WERI-Rb-1 (cell line): ENCODE measurements around the gene TRMT61A.
A peak's percentile ranks its signal among the peaks of the same experiment; 100 is the strongest.

Experiments
- DNase-seq: peaks from one replicate; pipeline ENCODE4 v3.0.0-alpha.2; 2020
- H3K27ac ChIP-seq: fragments of 250-450 bp; sonication (Bioruptor Pico); 2 replicates; pipeline ENCODE4 v1.5.1; 2020; ENCODE audit warnings: mild to moderate bottlenecking, moderate library complexity
- H3K27me3 ChIP-seq: fragments of 250-450 bp; sonication (Bioruptor Pico); 2 replicates; pipeline ENCODE4 v1.5.1; 2021; ENCODE audit warnings: mild to moderate bottlenecking, low read depth, moderate library complexity; ENCODE audit not compliant: insufficient read depth, severe bottlenecking
- H3K36me3 ChIP-seq: fragments of 250-450 bp; sonication (Bioruptor Pico); 2 replicates; pipeline ENCODE4 v1.5.1; 2020; ENCODE audit warnings: mild to moderate bottlenecking, moderate library complexity
- H3K4me3 ChIP-seq: 2 replicates; pipeline ENCODE4 v1.5.1; 2011; ENCODE audit warnings: low read depth, mild to moderate bottlenecking, control low read depth, low read length
- H3K9me3 ChIP-seq: fragments of 250-450 bp; sonication (Bioruptor Pico); 2 replicates; pipeline ENCODE4 v1.5.1; 2021; ENCODE audit warnings: mild to moderate bottlenecking, moderate library complexity; ENCODE audit not compliant: severe bottlenecking
- TF ChIP-seq, protein P1 (sequence below): IDR thresholded peaks from 2 replicates; pipeline ENCODE4 v1.5.1; 2011; ENCODE audit warnings: low read depth, mild to moderate bottlenecking, control low read depth, inconsistent platforms, low read length

The TRMT61A gene

GRCh38 chr14:103499709-103500108, 29.3 kb upstream of the TRMT61A start:
- TF ChIP-seq, protein P1, sequence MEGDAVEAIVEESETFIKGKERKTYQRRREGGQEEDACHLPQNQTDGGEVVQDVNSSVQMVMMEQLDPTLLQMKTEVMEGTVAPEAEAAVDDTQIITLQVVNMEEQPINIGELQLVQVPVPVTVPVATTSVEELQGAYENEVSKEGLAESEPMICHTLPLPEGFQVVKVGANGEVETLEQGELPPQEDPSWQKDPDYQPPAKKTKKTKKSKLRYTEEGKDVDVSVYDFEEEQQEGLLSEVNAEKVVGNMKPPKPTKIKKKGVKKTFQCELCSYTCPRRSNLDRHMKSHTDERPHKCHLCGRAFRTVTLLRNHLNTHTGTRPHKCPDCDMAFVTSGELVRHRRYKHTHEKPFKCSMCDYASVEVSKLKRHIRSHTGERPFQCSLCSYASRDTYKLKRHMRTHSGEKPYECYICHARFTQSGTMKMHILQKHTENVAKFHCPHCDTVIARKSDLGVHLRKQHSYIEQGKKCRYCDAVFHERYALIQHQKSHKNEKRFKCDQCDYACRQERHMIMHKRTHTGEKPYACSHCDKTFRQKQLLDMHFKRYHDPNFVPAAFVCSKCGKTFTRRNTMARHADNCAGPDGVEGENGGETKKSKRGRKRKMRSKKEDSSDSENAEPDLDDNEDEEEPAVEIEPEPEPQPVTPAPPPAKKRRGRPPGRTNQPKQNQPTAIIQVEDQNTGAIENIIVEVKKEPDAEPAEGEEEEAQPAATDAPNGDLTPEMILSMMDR, result no peak
- Histone ChIP-seq H3K9me3 (no peaks in the 10 kb centered on the region), H3K36me3 (peaks cover 42% of the 10 kb centered on the region), H3K27ac (0 out of 2 replicates have a peak overlapping the region, but pooled peaks have one; percentile 38), H3K4me3 (no peak overlapping the region), H3K27me3 (no peaks in the 10 kb centered on the region)
- DNase-seq, result no peak

- no peaks in the 10 kb centered on the region for H3K9me3 ChIP-seq
- peak; percentile 88 for DNase-seq
- no peak overlapping the region for H3K4me3 ChIP-seq
- H3K27ac ChIP-seq, result peak overlapping the region; percentile 38; the same call in 1 of the 2 replicates
- peaks cover 42% of the 10 kb centered on the region for H3K36me3 ChIP-seq
- no peaks in the 10 kb centered on the region for H3K27me3 ChIP-seq
- TF ChIP-seq, protein P1, result peak; percentile 90
These were observed 28.6 kb upstream of the TRMT61A start for GRCh38 chr14:103500148-103500990.

DNA sequence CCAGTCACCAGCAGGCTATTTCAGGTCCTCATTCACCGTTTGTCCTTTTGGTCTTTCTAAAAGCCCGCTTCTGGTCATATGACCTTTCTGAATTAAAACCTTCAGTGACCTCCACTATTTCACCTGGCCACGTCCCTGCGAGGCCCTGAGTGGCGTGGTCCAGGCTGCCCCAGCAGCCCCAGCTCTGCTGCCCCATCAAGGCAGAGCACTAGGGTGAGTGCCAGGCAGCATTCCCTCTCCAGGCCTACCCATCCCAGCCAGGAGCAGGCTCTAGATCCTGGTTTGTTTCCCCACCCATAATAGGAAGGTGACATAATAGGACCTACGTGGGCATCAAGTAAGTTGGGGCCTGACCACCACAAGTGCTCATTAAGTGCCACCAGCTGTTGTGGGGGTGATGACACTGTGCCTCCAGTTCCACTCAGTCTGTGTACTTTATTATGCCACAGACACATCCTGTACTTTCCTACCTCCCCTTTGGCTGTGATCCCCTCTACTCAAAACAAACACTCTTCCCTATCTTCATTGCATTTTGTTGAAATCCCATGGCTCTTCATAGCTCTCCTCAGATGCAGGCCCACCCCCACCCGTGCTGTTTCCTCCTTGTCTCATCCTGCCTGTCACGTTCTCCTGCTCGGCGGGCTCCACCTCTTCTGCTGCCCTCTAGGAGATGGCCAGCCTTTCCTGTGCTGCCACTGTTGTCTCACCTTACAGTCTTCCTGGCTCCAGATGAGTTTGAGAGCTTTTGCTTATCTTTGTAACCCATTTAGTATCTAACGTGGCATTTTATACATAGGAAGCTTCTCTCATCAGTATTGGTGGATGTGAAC, 27.7 kb upstream of the TRMT61A start:
- H3K9me3 ChIP-seq, result no peaks in the 10 kb centered on the region
- DNase-seq, result no peak
- peaks cover 44% of the 10 kb centered on the region for H3K36me3 ChIP-seq
- no peak overlapping the region for H3K27ac ChIP-seq
- no peak overlapping the region for H3K4me3 ChIP-seq
- H3K27me3 ChIP-seq, result no peaks in the 10 kb centered on the region
- TF ChIP-seq, protein P1, result no peak

DNA sequence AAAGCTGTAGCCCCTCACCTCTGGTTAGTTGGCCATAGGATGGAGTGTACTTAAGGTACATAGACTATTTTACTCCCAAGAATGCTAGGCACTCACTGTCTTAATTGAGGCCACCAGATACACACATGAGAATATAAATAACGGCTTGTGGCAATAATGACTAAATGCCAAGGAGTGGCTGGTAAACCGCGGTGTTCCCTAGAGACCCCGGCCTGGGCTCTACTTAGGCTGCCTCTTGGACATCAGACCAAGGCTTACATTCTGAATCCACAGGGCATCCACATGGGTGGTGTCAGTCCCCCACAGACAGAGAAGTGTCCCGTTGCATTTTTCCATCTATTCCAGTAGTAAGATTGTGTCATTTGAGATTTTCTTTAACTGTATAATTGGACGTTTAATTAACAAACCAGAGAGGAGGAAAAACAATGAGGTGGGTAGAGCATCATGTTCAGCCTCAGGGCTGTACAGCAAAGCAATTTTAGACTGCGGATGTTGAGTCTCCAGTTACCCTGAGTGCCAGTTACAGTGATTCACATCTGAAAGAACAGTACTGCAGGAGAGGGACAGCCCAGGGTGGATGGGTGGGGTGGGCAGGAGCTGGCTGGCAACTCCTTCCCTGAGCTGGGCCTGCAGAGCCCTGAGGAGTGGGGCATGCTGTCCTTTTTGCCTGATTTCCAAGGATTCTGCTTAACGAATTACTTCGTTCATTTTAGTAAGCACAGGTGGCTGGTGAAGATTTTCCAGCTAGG, 26.9 kb upstream of the TRMT61A start:
- Histone ChIP-seq H3K27ac (no peak overlapping the region), H3K9me3 (no peaks in the 10 kb centered on the region), H3K27me3 (no peaks in the 10 kb centered on the region), H3K4me3 (no peak overlapping the region), H3K36me3 (peaks cover 44% of the 10 kb centered on the region)
- DNase-seq, result no peak
- TF ChIP-seq, protein P1, result no peak

- H3K27me3 ChIP-seq, result no peaks in the 10 kb centered on the region
- H3K27ac ChIP-seq, result no peak overlapping the region
- peaks cover 44% of the 10 kb centered on the region for H3K36me3 ChIP-seq
- no peak overlapping the region for H3K4me3 ChIP-seq
- TF ChIP-seq, protein P1, result no peak
- no peaks in the 10 kb centered on the region for H3K9me3 ChIP-seq
- no peak for DNase-seq
These were observed 26.1 kb upstream of the TRMT61A start for GRCh38 chr14:103502877-103503276.
